Testis (tissue), 3 donors: Measurements from ENCODE around the gene CLIP1. TPM values are rescaled to one million over a fixed set of nuclear protein-coding genes. Genes with fewer than 3 reads are reported as not detected.
"Not testable (repeated sequence)": the region's sequence is repeated elsewhere in the genome, so short reads cannot be mapped to it uniquely, and the experiment has no call there.

ENCODE experiments used
- DNase-seq: peaks from one replicate; pipeline ENCODE4 v3.0.0-alpha.2; 2019
- H3K27ac ChIP-seq, 2 donors: fragments of 200-600 bp; sonication (generic); one replicate each; pipeline ENCODE4 v1.5.1; 2019
- H3K27me3 ChIP-seq: fragments of 200-600 bp; sonication (generic); one replicate; pipeline ENCODE4 v1.5.1; 2019
- H3K36me3 ChIP-seq: fragments of 200-600 bp; sonication (generic); one replicate; pipeline ENCODE4 v1.5.1; 2017; ENCODE audit warnings: low read depth; ENCODE audit errors: missing control alignments
- H3K4me1 ChIP-seq: fragments of 200-600 bp; sonication (generic); one replicate; pipeline ENCODE4 v1.5.1; 2019
- H3K4me3 ChIP-seq, 2 donors: fragments of 200-600 bp; sonication (generic); one replicate each; pipeline ENCODE4 v1.5.1; 2017 to 2019
- H3K9me3 ChIP-seq: fragments of 200-600 bp; sonication (generic); one replicate; pipeline ENCODE4 v1.5.1; 2017
- POLR2A ChIP-seq: fragments of 450-650 bp; IDR thresholded peaks from one replicate; pipeline ENCODE4 v1.6.1; 2017; ENCODE audit warnings: antibody characterized with exemption, mild to moderate bottlenecking, moderate library complexity
- WGBS, 2 donors: methylation state at CpG; one replicate each; pipeline ENCODE4 v1.1.5; 2018; 5-methylcytosine and 5-hydroxymethylcytosine counted together
- intact Hi-C: fragments of 100-400 bp; cut with DNase I; formaldehyde crosslinking; loops from one replicate; pipeline ENCODE4 v1.15.1; 2023; ENCODE audit warnings: low total_unique reads
- polyA plus RNA-seq: library from polyadenylated mRNA; stranded (reverse); fragments of 350-450 nt; fragmentation: Illumina TruSeq; extraction: RNeasy Lipid Tissue Mini Kit (QIAGEN cat#74804); gene quantifications from one replicate; pipeline ENCODE4 v1.2.3, GENCODE V29; 2014; ENCODE audit warnings: low read depth, low replicate concordance; ENCODE audit not compliant: insufficient read depth
- total RNA-seq, 2 donors: library from RNA; depleted of rRNA; stranded (reverse); fragments of >200 nt; gene quantifications; one replicate each; pipeline ENCODE4 v1.2.3, GENCODE V29; 2016
- TF ChIP-seq, protein P1 (sequence below), 3 experiments: fragments of 450-650 bp in 2 of 3; fragments of 200-600 bp in 1 of 3; sonication (generic) in 1 of 3; IDR thresholded peaks; one replicate each; pipeline ENCODE4 v1.5.1; 2016 to 2019; ENCODE audit warnings: antibody characterized with exemption in 3 of 3, mild to moderate bottlenecking in 2 of 3, moderate library complexity in 1 of 3

The CLIP1 gene
- total and polyA plus RNA-seq, 3 donors from 2014 or later, result 25.1 to 66.5 (median 51.9) TPM

GRCh38 chr12:122423258-122424165 lies 1.0 kb upstream of the CLIP1 start:
- Histone ChIP-seq H3K4me3 (peak overlapping the region; percentile 59 to 91), H3K27ac (peak overlapping the region; percentile 58 to 79), H3K36me3 (no peaks in the 10 kb centered on the region), H3K4me1 (peaks cover 19% of the 10 kb centered on the region), H3K9me3 (no peaks in the 10 kb centered on the region), H3K27me3 (no peaks in the 10 kb centered on the region)
- DNase-seq, result peak; percentile 22
- WGBS, 2 donors, result 8 to 11% methylated on average over 20 to 21 of the region's 21 CpGs
- intact Hi-C loops, result no loop called here
- no peak for TF ChIP-seq POLR2A
- TF ChIP-seq, protein P1, sequence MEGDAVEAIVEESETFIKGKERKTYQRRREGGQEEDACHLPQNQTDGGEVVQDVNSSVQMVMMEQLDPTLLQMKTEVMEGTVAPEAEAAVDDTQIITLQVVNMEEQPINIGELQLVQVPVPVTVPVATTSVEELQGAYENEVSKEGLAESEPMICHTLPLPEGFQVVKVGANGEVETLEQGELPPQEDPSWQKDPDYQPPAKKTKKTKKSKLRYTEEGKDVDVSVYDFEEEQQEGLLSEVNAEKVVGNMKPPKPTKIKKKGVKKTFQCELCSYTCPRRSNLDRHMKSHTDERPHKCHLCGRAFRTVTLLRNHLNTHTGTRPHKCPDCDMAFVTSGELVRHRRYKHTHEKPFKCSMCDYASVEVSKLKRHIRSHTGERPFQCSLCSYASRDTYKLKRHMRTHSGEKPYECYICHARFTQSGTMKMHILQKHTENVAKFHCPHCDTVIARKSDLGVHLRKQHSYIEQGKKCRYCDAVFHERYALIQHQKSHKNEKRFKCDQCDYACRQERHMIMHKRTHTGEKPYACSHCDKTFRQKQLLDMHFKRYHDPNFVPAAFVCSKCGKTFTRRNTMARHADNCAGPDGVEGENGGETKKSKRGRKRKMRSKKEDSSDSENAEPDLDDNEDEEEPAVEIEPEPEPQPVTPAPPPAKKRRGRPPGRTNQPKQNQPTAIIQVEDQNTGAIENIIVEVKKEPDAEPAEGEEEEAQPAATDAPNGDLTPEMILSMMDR (IDR thresholded peaks at IDR 0.05), result no peak

- H3K27ac ChIP-seq, result peak overlapping the region; percentile 58 to 79
- H3K36me3 ChIP-seq, result no peaks in the 10 kb centered on the region
- DNase-seq, result peak; percentile 19
- peaks cover 19% of the 10 kb centered on the region for H3K4me1 ChIP-seq
- no peak for TF ChIP-seq POLR2A
- TF ChIP-seq, protein P1 (IDR thresholded peaks at IDR 0.05), result no peak
- H3K9me3 ChIP-seq, result no peaks in the 10 kb centered on the region
- no peaks in the 10 kb centered on the region for H3K27me3 ChIP-seq
- WGBS, 2 donors, result 0 to 2% methylated on average over 9 to 11 of the region's 39 CpGs
- intact Hi-C loops, result no loop called here
- peak overlapping the region; percentile 59 to 91 for H3K4me3 ChIP-seq
Measured at GRCh38 chr12:122422730-122423257, 325 bp upstream of the CLIP1 start.

- Histone ChIP-seq H3K9me3 (no peaks in the 10 kb centered on the region), H3K4me1 (peaks cover 19% of the 10 kb centered on the region), H3K4me3 (peak overlapping the region; percentile 80 to 91), H3K27me3 (no peaks in the 10 kb centered on the region), H3K27ac (peak overlapping the region; percentile 90 to 98), H3K36me3 (no peaks in the 10 kb centered on the region)
- peak; percentile 69 for DNase-seq
- WGBS, 2 donors, result 0 to 4% methylated on average over 14 of the region's 14 CpGs
- no peak for TF ChIP-seq POLR2A
- TF ChIP-seq, protein P1 (IDR thresholded peaks at IDR 0.05), result no peak
- intact Hi-C loops, result no loop called here
Measured at GRCh38 chr12:122421187-122421820, 1.2 kb downstream of the CLIP1 start.

GRCh38 chr12:122420471-122421162 lies 1.9 kb downstream of the CLIP1 start:
- H3K36me3 ChIP-seq, result no peaks in the 10 kb centered on the region
- no peak for TF ChIP-seq POLR2A
- H3K4me3 ChIP-seq, result no peak overlapping the region
- DNase-seq, result no peak
- WGBS, 2 donors, result 68 to 79% methylated on average over 17 of the region's 17 CpGs
- H3K27me3 ChIP-seq, result no peaks in the 10 kb centered on the region
- peak overlapping the region in 1 of 2 donors; percentile 98 for H3K27ac ChIP-seq
- intact Hi-C loops, result no loop called here
- H3K4me1 ChIP-seq, result peaks cover 19% of the 10 kb centered on the region
- H3K9me3 ChIP-seq, result no peaks in the 10 kb centered on the region

DNA sequence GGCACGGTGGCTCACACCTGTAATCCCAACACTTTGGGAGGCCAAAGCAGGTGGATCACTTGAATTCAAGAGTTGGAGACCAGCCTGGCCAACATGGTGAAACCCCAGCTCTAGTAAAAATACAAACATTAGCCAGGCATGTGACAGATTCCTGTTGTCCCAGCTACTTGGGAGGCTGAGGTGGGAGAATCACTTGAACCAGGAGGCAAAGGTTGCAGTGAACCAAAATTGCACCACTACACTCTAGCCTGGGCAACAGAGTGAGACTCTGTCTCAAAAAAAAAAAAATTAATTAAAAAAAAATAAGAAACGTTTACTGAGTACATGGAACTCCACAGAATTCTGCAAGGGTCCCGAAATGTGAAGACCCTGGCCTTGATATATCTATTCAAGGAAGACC lies 3.4 kb downstream of the CLIP1 start:
- peaks cover 19% of the 10 kb centered on the region for H3K4me1 ChIP-seq
- H3K4me3 ChIP-seq, intact Hi-C loops, H3K36me3 ChIP-seq, H3K9me3 ChIP-seq, DNase-seq, H3K27me3 ChIP-seq, H3K27ac ChIP-seq: not testable (repeated sequence)
- 84 to 92% methylated on average over 3 of the region's 3 CpGs for WGBS, 2 donors

- H3K4me1 ChIP-seq, intact Hi-C loops, DNase-seq, H3K36me3 ChIP-seq, H3K9me3 ChIP-seq, H3K27me3 ChIP-seq, H3K4me3 ChIP-seq, H3K27ac ChIP-seq: not testable (repeated sequence)
- whole genome bisulfite sequencing, 2 donors, result 92 to 94% methylated on average over 7 of the region's 7 CpGs
Measured at GRCh38 chr12:122415665-122416064, 6.8 kb downstream of the CLIP1 start.
